DOHH2 (cell line): ENCODE measurements around the gene KRTAP4-5.
A peak's percentile ranks its signal among the peaks of the same experiment; 100 is the strongest.
"Not testable (repeated sequence)": the region's sequence is repeated elsewhere in the genome, so short reads cannot be mapped to it uniquely, and the experiment has no call there.

ENCODE experiments used
- H3F3A ChIP-seq: fragments of 200-600 bp; sonication (generic), shearing (Covaris generic); 2 replicates; pipeline ENCODE4 v1.6.0; 2016; ENCODE audit warnings: antibody characterized with exemption, mild to moderate bottlenecking; ENCODE audit not compliant: control insufficient read depth, insufficient read depth
- H3K27ac ChIP-seq: fragments of 200-600 bp; sonication (generic); 2 replicates; pipeline ENCODE4 v1.5.1; 2014; ENCODE audit warnings: low read depth, mild to moderate bottlenecking, low read length, moderate library complexity
- H3K27me3 ChIP-seq: fragments of 200-600 bp; sonication (generic); 2 replicates; pipeline ENCODE4 v1.6.1; 2014; ENCODE audit warnings: mild to moderate bottlenecking, low read length, mixed read lengths; ENCODE audit not compliant: control insufficient read depth
- H3K36me3 ChIP-seq: fragments of 200-600 bp; sonication (generic); 2 replicates; pipeline ENCODE4 v1.6.1; 2014; ENCODE audit warnings: mild to moderate bottlenecking, low read length, moderate library complexity, mixed read lengths; ENCODE audit not compliant: control insufficient read depth
- H3K4me1 ChIP-seq: fragments of 200-600 bp; sonication (generic); 2 replicates; pipeline ENCODE4 v1.6.1; 2014; ENCODE audit warnings: mild to moderate bottlenecking, low read length, mixed read lengths; ENCODE audit not compliant: control insufficient read depth
- H3K4me2 ChIP-seq: fragments of 200-600 bp; sonication (generic); 2 replicates; pipeline ENCODE4 v1.6.0; 2014; ENCODE audit warnings: mild to moderate bottlenecking, low read length, moderate library complexity
- H3K4me3 ChIP-seq: fragments of 200-600 bp; sonication (generic); 2 replicates; pipeline ENCODE4 v1.5.1; 2014; ENCODE audit warnings: mild to moderate bottlenecking, low read length, mixed read lengths
- H3K79me2 ChIP-seq: fragments of 200-600 bp; sonication (generic); 2 replicates; pipeline ENCODE4 v1.6.1; 2014; ENCODE audit warnings: mild to moderate bottlenecking, low read length, mixed read lengths; ENCODE audit not compliant: control insufficient read depth
- H3K9me2 ChIP-seq: fragments of 200-600 bp; sonication (generic); replicated peaks from 2 replicates; pipeline ENCODE4 v1.6.1; 2014; ENCODE audit warnings: mild to moderate bottlenecking, low read length, mixed read lengths; ENCODE audit not compliant: control insufficient read depth
- H3K9me3 ChIP-seq: fragments of 200-600 bp; sonication (generic); 2 replicates; pipeline ENCODE4 v1.6.1; 2014; ENCODE audit warnings: antibody characterized with exemption, low read length, mixed read lengths; ENCODE audit not compliant: control insufficient read depth, insufficient read depth
- H4K20me1 ChIP-seq: fragments of 200-600 bp; sonication (generic); 2 replicates; pipeline ENCODE4 v1.6.0; 2014; ENCODE audit warnings: low read depth, mild to moderate bottlenecking, antibody characterized with exemption, low read length, moderate library complexity; ENCODE audit not compliant: control insufficient read depth, insufficient read depth
- EZH2phosphoT487 ChIP-seq: fragments of 200-600 bp; sonication (generic); IDR thresholded peaks from 2 replicates; pipeline ENCODE4 v1.6.1; 2017; ENCODE audit warnings: borderline replicate concordance, mild to moderate bottlenecking, antibody characterized with exemption, low read length, moderate library complexity, mixed read lengths
- TF ChIP-seq, protein P1 (sequence below): fragments of 200-600 bp; sonication (generic); IDR thresholded peaks from one replicate; pipeline ENCODE4 v1.5.1; 2014; ENCODE audit warnings: antibody characterized with exemption, mild to moderate bottlenecking, low read depth, low read length; ENCODE audit not compliant: poor library complexity, severe bottlenecking

KRTAP4-5 gene

GRCh38 chr17:41127371-41127770, 22.3 kb downstream of the KRTAP4-5 start:
- Histone ChIP-seq H4K20me1 (no peaks in the 10 kb centered on the region), H3K27me3 (no peaks in the 10 kb centered on the region), H3K27ac (no peak overlapping the region), H3K4me2 (no peak overlapping the region), H3F3A (peaks cover 3% of the 10 kb centered on the region; the same call in 1 of the 2 replicates), H3K9me3 (peaks cover 20% of the 10 kb centered on the region), H3K4me1 (peaks cover 33% of the 10 kb centered on the region), H3K79me2 (no peaks in the 10 kb centered on the region), H3K4me3 (no peak overlapping the region), H3K36me3 (peaks cover 5% of the 10 kb centered on the region; the same call in 1 of the 2 replicates), H3K9me2 (no peaks in the 10 kb centered on the region)
- no peak for TF ChIP-seq EZH2phosphoT487
- TF ChIP-seq, protein P1, sequence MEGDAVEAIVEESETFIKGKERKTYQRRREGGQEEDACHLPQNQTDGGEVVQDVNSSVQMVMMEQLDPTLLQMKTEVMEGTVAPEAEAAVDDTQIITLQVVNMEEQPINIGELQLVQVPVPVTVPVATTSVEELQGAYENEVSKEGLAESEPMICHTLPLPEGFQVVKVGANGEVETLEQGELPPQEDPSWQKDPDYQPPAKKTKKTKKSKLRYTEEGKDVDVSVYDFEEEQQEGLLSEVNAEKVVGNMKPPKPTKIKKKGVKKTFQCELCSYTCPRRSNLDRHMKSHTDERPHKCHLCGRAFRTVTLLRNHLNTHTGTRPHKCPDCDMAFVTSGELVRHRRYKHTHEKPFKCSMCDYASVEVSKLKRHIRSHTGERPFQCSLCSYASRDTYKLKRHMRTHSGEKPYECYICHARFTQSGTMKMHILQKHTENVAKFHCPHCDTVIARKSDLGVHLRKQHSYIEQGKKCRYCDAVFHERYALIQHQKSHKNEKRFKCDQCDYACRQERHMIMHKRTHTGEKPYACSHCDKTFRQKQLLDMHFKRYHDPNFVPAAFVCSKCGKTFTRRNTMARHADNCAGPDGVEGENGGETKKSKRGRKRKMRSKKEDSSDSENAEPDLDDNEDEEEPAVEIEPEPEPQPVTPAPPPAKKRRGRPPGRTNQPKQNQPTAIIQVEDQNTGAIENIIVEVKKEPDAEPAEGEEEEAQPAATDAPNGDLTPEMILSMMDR: no peak

GRCh38 chr17:41126412-41126811, 23.2 kb downstream of the KRTAP4-5 start:
- Histone ChIP-seq H3F3A (peaks cover 3% of the 10 kb centered on the region; the same call in 1 of the 2 replicates), H3K36me3 (peaks cover 11% of the 10 kb centered on the region; the same call in 1 of the 2 replicates), H4K20me1 (no peaks in the 10 kb centered on the region), H3K79me2 (no peaks in the 10 kb centered on the region), H3K4me2 (no peak overlapping the region), H3K4me3 (no peak overlapping the region), H3K9me3 (peaks cover 27% of the 10 kb centered on the region), H3K27ac (no peak overlapping the region), H3K4me1 (peaks cover 37% of the 10 kb centered on the region), H3K27me3 (no peaks in the 10 kb centered on the region), H3K9me2 (no peaks in the 10 kb centered on the region)
- no peak for TF ChIP-seq EZH2phosphoT487
- TF ChIP-seq, protein P1: no peak

- H4K20me1 ChIP-seq: no peaks in the 10 kb centered on the region
- TF ChIP-seq EZH2phosphoT487: no peak
- TF ChIP-seq, protein P1: no peak
- H3K27ac ChIP-seq: no peak overlapping the region
- H3K27me3 ChIP-seq: no peaks in the 10 kb centered on the region
- peaks cover 11% of the 10 kb centered on the region; the same call in 1 of the 2 replicates for H3K36me3 ChIP-seq
- no peaks in the 10 kb centered on the region for H3K79me2 ChIP-seq
- peaks cover 27% of the 10 kb centered on the region for H3K9me3 ChIP-seq
- H3K4me3 ChIP-seq: no peak overlapping the region
- H3F3A ChIP-seq: peaks cover 11% of the 10 kb centered on the region
- no peaks in the 10 kb centered on the region for H3K9me2 ChIP-seq
- H3K4me1 ChIP-seq: peaks cover 44% of the 10 kb centered on the region
- H3K4me2 ChIP-seq: no peak overlapping the region
These were observed 24.6 kb downstream of the KRTAP4-5 start for GRCh38 chr17:41125064-41125463.

- H3K4me3 ChIP-seq: 0 out of 2 replicates have a peak within 1 kb of the TSS, but pooled peaks have one; percentile 2
These were observed 25.6 kb downstream of the KRTAP4-5 start, which contains the start of gene KRTAP4-12 for GRCh38 chr17:41123991-41124371. Gene KRTAP4-12, minus strand, starts transcription at chr17:41124182. Its CDS starts 60 bp downstream, at chr17:41124122.

DNA sequence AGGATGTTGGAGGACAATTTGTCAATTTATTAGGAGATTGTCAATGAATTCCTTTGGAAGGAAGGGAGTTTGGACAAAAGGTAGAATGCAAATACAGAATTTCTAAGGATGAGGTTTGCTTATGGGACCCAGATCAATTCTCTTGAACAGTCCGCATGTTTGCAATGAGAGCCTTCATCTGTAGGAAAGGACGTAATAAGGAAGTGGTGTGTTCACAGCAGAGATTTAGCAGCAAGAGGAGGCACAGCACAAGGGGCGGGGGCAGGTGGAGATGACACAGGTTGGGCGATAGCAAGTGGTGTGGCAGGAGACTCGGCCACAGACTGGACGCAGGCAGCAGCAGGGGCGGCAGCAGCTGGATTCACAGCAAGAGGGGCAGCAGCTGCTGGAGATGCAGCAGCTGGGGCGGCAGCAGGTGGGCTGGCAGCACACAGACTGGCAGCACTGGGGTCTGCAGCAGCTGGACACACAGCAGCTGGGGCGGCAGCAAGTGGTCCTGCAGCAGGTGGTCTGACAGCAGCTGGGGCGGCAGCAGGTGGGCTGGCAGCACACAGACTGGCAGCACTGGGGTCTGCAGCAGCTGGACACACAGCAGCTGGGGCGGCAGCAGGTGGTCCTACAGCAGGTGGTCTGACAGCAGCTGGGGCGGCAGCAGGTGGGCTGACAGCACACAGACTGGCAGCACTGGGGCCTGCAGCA, 26.2 kb downstream of the KRTAP4-5 start:
- H3K27me3 ChIP-seq, H3K27ac ChIP-seq, H3K79me2 ChIP-seq, H3K9me2 ChIP-seq, H4K20me1 ChIP-seq, H3K4me2 ChIP-seq: not testable (repeated sequence)
- peaks cover 60% of the 10 kb centered on the region for H3K4me1 ChIP-seq
- peaks cover 11% of the 10 kb centered on the region; the same call in 1 of the 2 replicates for H3K36me3 ChIP-seq
- H3F3A ChIP-seq: peaks cover 14% of the 10 kb centered on the region
- H3K9me3 ChIP-seq: peaks cover 27% of the 10 kb centered on the region
- H3K4me3 ChIP-seq: 0 out of 2 replicates have a peak overlapping the region, but pooled peaks have one; percentile 2

More at GRCh38 chr17:41123991-41124371, 25.6 kb downstream of the KRTAP4-5 start, which contains the start of gene KRTAP4-12:
- not testable (repeated sequence) for H3K27ac ChIP-seq, H3K79me2 ChIP-seq, H3K27me3 ChIP-seq, H3K4me2 ChIP-seq, H4K20me1 ChIP-seq, H3K9me2 ChIP-seq
- Histone ChIP-seq H3K4me1 (peaks cover 54% of the 10 kb centered on the region), H3F3A (peaks cover 14% of the 10 kb centered on the region), H3K36me3 (peaks cover 11% of the 10 kb centered on the region; the same call in 1 of the 2 replicates), H3K9me3 (peaks cover 27% of the 10 kb centered on the region)
